Gastroesophageal sphincter (tissue), 3 donors: ENCODE results near the gene LRRFIP1.

ENCODE experiments used
- POLR2A ChIP-seq, 2 donors: fragments of 450-650 bp; IDR thresholded peaks; one replicate each; pipeline ENCODE4 v1.6.1; 2017; ENCODE audit warnings: antibody characterized with exemption in 2 of 2, mild to moderate bottlenecking in 2 of 2, moderate library complexity in 1 of 2
- TF ChIP-seq, protein P1 (sequence below), 4 experiments: fragments of 200-600 bp in 2 of 4; fragments of 450-650 bp in 2 of 4; sonication (generic) in 1 of 4; IDR thresholded peaks; one replicate each; pipeline ENCODE4 v1.5.1; 2017 to 2019; ENCODE audit warnings: antibody characterized with exemption in 4 of 4, mild to moderate bottlenecking in 2 of 4, moderate library complexity in 2 of 4

DNA sequence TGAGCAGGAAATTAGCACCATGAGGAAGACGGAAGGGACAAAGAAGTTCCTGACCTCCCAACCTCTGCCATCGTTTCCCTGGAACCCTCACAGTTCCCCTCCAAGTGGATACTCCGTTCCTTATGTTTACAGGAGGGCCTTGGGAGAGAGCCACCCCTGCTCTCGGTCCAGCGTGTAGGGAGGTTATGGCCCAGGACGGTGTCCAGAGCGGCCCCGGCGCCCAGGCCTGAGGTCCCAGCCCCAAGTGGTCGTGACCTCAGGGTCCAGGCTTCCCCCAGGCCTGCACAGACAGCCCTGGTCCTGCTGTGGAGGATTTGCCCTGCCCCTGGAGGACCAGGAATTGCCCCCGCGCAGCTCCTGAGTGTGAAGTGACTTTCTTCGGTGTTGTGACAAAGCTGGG is 109.4 kb downstream of the LRRFIP1 start:
- TF ChIP-seq, protein P1, sequence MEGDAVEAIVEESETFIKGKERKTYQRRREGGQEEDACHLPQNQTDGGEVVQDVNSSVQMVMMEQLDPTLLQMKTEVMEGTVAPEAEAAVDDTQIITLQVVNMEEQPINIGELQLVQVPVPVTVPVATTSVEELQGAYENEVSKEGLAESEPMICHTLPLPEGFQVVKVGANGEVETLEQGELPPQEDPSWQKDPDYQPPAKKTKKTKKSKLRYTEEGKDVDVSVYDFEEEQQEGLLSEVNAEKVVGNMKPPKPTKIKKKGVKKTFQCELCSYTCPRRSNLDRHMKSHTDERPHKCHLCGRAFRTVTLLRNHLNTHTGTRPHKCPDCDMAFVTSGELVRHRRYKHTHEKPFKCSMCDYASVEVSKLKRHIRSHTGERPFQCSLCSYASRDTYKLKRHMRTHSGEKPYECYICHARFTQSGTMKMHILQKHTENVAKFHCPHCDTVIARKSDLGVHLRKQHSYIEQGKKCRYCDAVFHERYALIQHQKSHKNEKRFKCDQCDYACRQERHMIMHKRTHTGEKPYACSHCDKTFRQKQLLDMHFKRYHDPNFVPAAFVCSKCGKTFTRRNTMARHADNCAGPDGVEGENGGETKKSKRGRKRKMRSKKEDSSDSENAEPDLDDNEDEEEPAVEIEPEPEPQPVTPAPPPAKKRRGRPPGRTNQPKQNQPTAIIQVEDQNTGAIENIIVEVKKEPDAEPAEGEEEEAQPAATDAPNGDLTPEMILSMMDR (IDR thresholded peaks at IDR 0.05), result no peak
- no peak for TF ChIP-seq POLR2A (IDR thresholded peaks at IDR 0.05)
